Esophagus muscularis mucosa (tissue), 4 donors: ENCODE results near the gene GNRHR. TPM values are rescaled to one million over a fixed set of nuclear protein-coding genes. Genes with fewer than 3 reads are reported as not detected.

ENCODE experiments used
- DNase-seq: peaks from one replicate; pipeline ENCODE4 v3.0.0-alpha.2; 2017; ENCODE audit errors: extremely low spot score
- H3K27ac ChIP-seq, 4 donors: fragments of 200-600 bp; sonication (generic); replicated peaks in 1 of 4; 1 replicate in 3 of 4; 2 replicates in 1 of 4; pipeline ENCODE4 v1.5.1; 2016 to 2019; ENCODE audit warnings: mild to moderate bottlenecking in 1 of 4
- H3K27me3 ChIP-seq, 4 donors: fragments of 200-600 bp; sonication (generic); one replicate each; pipeline versions ENCODE4 v1.5.1 to v1.6.0; 2016 to 2019
- H3K36me3 ChIP-seq, 4 donors: fragments of 200-600 bp; sonication (generic); one replicate each; pipeline ENCODE4 v1.5.1; 2016 to 2019
- H3K4me1 ChIP-seq, 4 donors: fragments of 200-600 bp; sonication (generic); one replicate each; pipeline ENCODE4 v1.5.1; 2016 to 2019
- H3K4me3 ChIP-seq, 4 donors: fragments of 200-600 bp; sonication (generic); 1 replicate in 2 of 4; 2 replicates in 2 of 4; pipeline ENCODE4 v1.5.1; 2016 to 2019; ENCODE audit warnings: mild to moderate bottlenecking in 4 of 4, moderate library complexity in 1 of 4
- H3K9me3 ChIP-seq, 4 donors: fragments of 200-600 bp; sonication (generic); 1 replicate in 3 of 4; 2 replicates in 1 of 4; pipeline ENCODE4 v1.5.1; 2016 to 2019
- CTCF ChIP-seq, 3 experiments: fragments of 200-600 bp in 2 of 3; fragments of 450-650 bp in 1 of 3; sonication (generic) in 2 of 3; IDR thresholded peaks; one replicate each; pipeline ENCODE4 v1.5.1; 2017 to 2019; ENCODE audit warnings: antibody characterized with exemption in 3 of 3, mild to moderate bottlenecking in 2 of 3, moderate library complexity in 1 of 3
- EP300 ChIP-seq: sonication (generic); formaldehyde crosslinking; IDR thresholded peaks from one replicate; pipeline ENCODE4 v1.6.1; 2017; ENCODE audit warnings: antibody characterized with exemption
- POLR2A ChIP-seq: fragments of 450-650 bp; IDR thresholded peaks from one replicate; pipeline ENCODE4 v1.6.1; 2017; ENCODE audit warnings: antibody characterized with exemption, moderate library complexity, mild to moderate bottlenecking, low read depth
- POLR2AphosphoS5 ChIP-seq, 2 donors: sonication (generic); formaldehyde crosslinking; IDR thresholded peaks; one replicate each; pipeline ENCODE4 v1.6.1; 2017; ENCODE audit warnings: antibody characterized with exemption in 2 of 2
- WGBS: methylation state at CpG from one replicate; pipeline ENCODE4 v1.1.5; 2018; 5-methylcytosine and 5-hydroxymethylcytosine counted together
- intact Hi-C: fragments of 100-400 bp; cut with DNase I; formaldehyde crosslinking; loops from one replicate; pipeline ENCODE4 v1.15.1; 2023
- total RNA-seq, 4 donors: library from RNA; depleted of rRNA; stranded (reverse); fragments of >200 nt; gene quantifications; one replicate each; pipeline versions ENCODE4 v1.1.0 to v1.2.1, GENCODE V29; 2016

GNRHR gene
- total RNA-seq, 4 donors from 2014 or later = 0.11 TPM; not detected in 3

GRCh38 chr4:67721770-67722597 lies 32.2 kb downstream of the GNRHR start:
- Histone ChIP-seq H3K9me3 (no peaks in the 10 kb centered on the region), H3K4me3 (no peak overlapping the region), H3K36me3 (peaks cover 0 to 19% (median 4%) of the 10 kb centered on the region in 4 donors), H3K27me3 (no peaks in the 10 kb centered on the region), H3K4me1 (no peaks in the 10 kb centered on the region), H3K27ac (no peak overlapping the region)
- DNase-seq = no peak
- WGBS = 97% methylated on average over 9 of the region's 9 CpGs
- TF ChIP-seq POLR2A (no peak), EP300 (no peak)
- intact Hi-C loops = no loop called here

GRCh38 chr4:67721315-67721769 lies 32.8 kb downstream of the GNRHR start:
- peaks cover 0 to 25% (median 4%) of the 10 kb centered on the region in 4 donors for H3K36me3 ChIP-seq
- intact Hi-C loops = no loop called here
- H3K27me3 ChIP-seq = no peaks in the 10 kb centered on the region
- H3K27ac ChIP-seq = no peak overlapping the region
- no peaks in the 10 kb centered on the region for H3K4me1 ChIP-seq
- TF ChIP-seq POLR2AphosphoS5 (IDR thresholded peaks at IDR 0.05) (no peak), POLR2A (no peak), CTCF (IDR thresholded peaks at IDR 0.05) (no peak), EP300 (no peak)
- no peak for DNase-seq
- no peak overlapping the region for H3K4me3 ChIP-seq
- WGBS = 97% methylated on average over 3 of the region's 3 CpGs
- no peaks in the 10 kb centered on the region for H3K9me3 ChIP-seq

GRCh38 chr4:67719953-67720617 lies 34.1 kb downstream of the GNRHR start:
- no peaks in the 10 kb centered on the region for H3K9me3 ChIP-seq
- WGBS = 90% methylated on average over 3 of the region's 3 CpGs
- no peak for TF ChIP-seq POLR2A
- TF ChIP-seq CTCF (IDR thresholded peaks at IDR 0.05) = no peak
- TF ChIP-seq POLR2AphosphoS5 (IDR thresholded peaks at IDR 0.05) = no peak
- no peak for TF ChIP-seq EP300
- no peak overlapping the region for H3K4me3 ChIP-seq
- H3K27ac ChIP-seq = no peak overlapping the region
- no peaks in the 10 kb centered on the region for H3K27me3 ChIP-seq
- intact Hi-C loops = no loop called here
- no peaks in the 10 kb centered on the region for H3K4me1 ChIP-seq
- DNase-seq = no peak
- H3K36me3 ChIP-seq = peaks cover 0 to 28% (median 4%) of the 10 kb centered on the region in 4 donors

- WGBS = 100% methylated on average over 2 of the region's 2 CpGs
- DNase-seq = no peak
- Histone ChIP-seq H3K27ac (no peak overlapping the region), H3K9me3 (no peaks in the 10 kb centered on the region), H3K27me3 (no peaks in the 10 kb centered on the region), H3K4me3 (no peak overlapping the region), H3K4me1 (no peaks in the 10 kb centered on the region), H3K36me3 (peaks cover 0 to 28% (median 4%) of the 10 kb centered on the region in 4 donors)
- intact Hi-C loops = no loop called here
- TF ChIP-seq CTCF (IDR thresholded peaks at IDR 0.05) (no peak), POLR2AphosphoS5 (IDR thresholded peaks at IDR 0.05) (no peak), POLR2A (no peak), EP300 (no peak)
Measured at GRCh38 chr4:67718848-67719247, 35.3 kb downstream of the GNRHR start.

DNA sequence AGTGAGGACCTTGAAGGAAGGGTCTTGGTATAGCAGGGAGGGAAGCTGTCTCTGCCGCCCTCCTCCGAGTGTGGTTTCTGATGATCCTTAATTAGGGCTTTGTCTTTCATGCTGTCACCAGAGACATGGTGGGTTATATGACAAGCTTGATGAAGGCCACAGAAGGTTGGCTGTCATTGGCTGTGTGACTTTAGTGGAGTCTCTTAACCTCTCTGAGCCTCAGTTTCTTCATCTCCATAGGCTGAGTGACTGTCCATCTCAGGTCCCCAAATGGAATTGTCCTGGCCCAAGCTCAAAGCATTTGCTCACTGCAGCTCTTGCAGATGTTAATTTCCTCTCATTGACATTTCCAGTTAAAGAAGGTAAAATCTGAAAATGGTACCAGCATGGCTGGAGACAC lies 36.6 kb downstream of the GNRHR start:
- no peak for DNase-seq
- H3K4me1 ChIP-seq = peaks cover 0 to 5% (median 0%) of the 10 kb centered on the region in 4 donors
- H3K36me3 ChIP-seq = peaks cover 0 to 28% (median 4%) of the 10 kb centered on the region in 4 donors
- intact Hi-C loops = no loop called here
- no peaks in the 10 kb centered on the region for H3K9me3 ChIP-seq
- H3K27me3 ChIP-seq = no peaks in the 10 kb centered on the region
- 100% methylated on average over 2 of the region's 2 CpGs for WGBS
- H3K27ac ChIP-seq = no peak overlapping the region
- no peak overlapping the region for H3K4me3 ChIP-seq
- TF ChIP-seq EP300 = no peak
- no peak for TF ChIP-seq POLR2AphosphoS5 (IDR thresholded peaks at IDR 0.05)
- TF ChIP-seq POLR2A = no peak
- no peak for TF ChIP-seq CTCF (IDR thresholded peaks at IDR 0.05)
